PC-9 (cell line): ENCODE measurements around the gene PVALEF. TPM values are rescaled to one million over a fixed set of nuclear protein-coding genes. Genes with fewer than 3 reads are reported as not detected.

ENCODE experiments used
- BruUV-seq: library from RNA; stranded (reverse); fragments of 400-500 nt; replicated peaks from 2 replicates; lab custom pipeline; 2021; lab: Mats Ljungman, UMichigan
- CTCF ChIA-PET: fragments of 300-600 bp; sonication (Branson Sonifier 250); formaldehyde crosslinking; loops from one replicate; lab custom pipeline; 2022; ENCODE audit warnings: antibody characterized with exemption; lab: Charles Lee
- POLR2A ChIA-PET: fragments of 300-600 bp; sonication (Branson Sonifier 250); formaldehyde crosslinking; loops from one replicate; lab custom pipeline; 2022; ENCODE audit warnings: antibody characterized with exemption; ENCODE audit not compliant: unreplicated experiment; lab: Charles Lee
- DNase-seq, 2 experiments: peaks; one replicate each; pipeline versions ENCODE4 v3.0.0 to v3.0.0-alpha.2; 2015 to 2022; ENCODE audit warnings: mixed read lengths in 1 of 2
- H2AFZ ChIP-seq: fragments of 200-600 bp; sonication (generic); 2 replicates; pipeline ENCODE4 v1.8.1; 2017; ENCODE audit warnings: antibody characterized with exemption
- H3F3A ChIP-seq: fragments of 200-600 bp; sonication (generic); 2 replicates; pipeline ENCODE4 v1.8.1; 2017; ENCODE audit warnings: antibody characterized with exemption, mild to moderate bottlenecking, low read depth; ENCODE audit not compliant: insufficient read depth
- H3K27ac ChIP-seq: fragments of 200-600 bp; sonication (generic); 2 replicates; pipeline ENCODE4 v1.6.1; 2016; ENCODE audit warnings: mixed run types
- H3K27me3 ChIP-seq: fragments of 200-600 bp; sonication (generic); 2 replicates; pipeline ENCODE4 v1.6.1; 2016; ENCODE audit warnings: low read depth, mixed run types; ENCODE audit not compliant: insufficient read depth
- H3K36me3 ChIP-seq: fragments of 200-600 bp; sonication (generic); 2 replicates; pipeline ENCODE4 v1.6.1; 2016; ENCODE audit warnings: low read depth, mixed run types
- H3K4me1 ChIP-seq: fragments of 200-600 bp; sonication (generic); replicated peaks from 2 replicates; pipeline ENCODE4 v1.6.1; 2016; ENCODE audit warnings: mixed run types; ENCODE audit not compliant: insufficient read depth
- H3K4me2 ChIP-seq: fragments of 200-600 bp; sonication (generic); 2 replicates; pipeline ENCODE4 v1.6.1; 2017; ENCODE audit warnings: mixed run types
- H3K4me3 ChIP-seq: fragments of 200-600 bp; sonication (generic); 2 replicates; pipeline ENCODE4 v1.6.1; 2016; ENCODE audit warnings: mixed run types
- H3K79me2 ChIP-seq: fragments of 200-600 bp; sonication (generic); 2 replicates; pipeline ENCODE4 v1.6.1; 2017; ENCODE audit warnings: low read depth, mixed run types
- H3K9me2 ChIP-seq: fragments of 200-600 bp; sonication (generic); 2 replicates; pipeline ENCODE4 v1.8.1; 2017; ENCODE audit warnings: mild to moderate bottlenecking; ENCODE audit not compliant: insufficient read depth
- H3K9me3 ChIP-seq: fragments of 200-600 bp; sonication (generic); 2 replicates; pipeline ENCODE4 v1.8.1; 2016; ENCODE audit warnings: low read depth; ENCODE audit not compliant: insufficient read depth
- H4K20me1 ChIP-seq: fragments of 200-600 bp; sonication (generic); 2 replicates; pipeline ENCODE4 v1.8.1; 2017; ENCODE audit not compliant: insufficient read depth
- EZH2 ChIP-seq: fragments of 200-600 bp; sonication (generic); IDR thresholded peaks from 2 replicates; pipeline ENCODE4 v1.8.0; 2017; ENCODE audit warnings: antibody characterized with exemption, low read depth
- intact Hi-C: fragments of 100-400 bp; cut with micrococcal nuclease; formaldehyde crosslinking; loops from one replicate; pipeline ENCODE4 v1.10.0; 2022; ENCODE audit not compliant: unreplicated experiment
- total RNA-seq: library from RNA; stranded (reverse); gene quantifications from 2 replicates; pipeline ENCODE4 v1.2.3, GENCODE V29; 2021
- TF ChIP-seq, protein P1 (sequence below): fragments of 200-600 bp; sonication (generic); conservative IDR thresholded peaks from 2 replicates; pipeline ENCODE4 v1.6.1; 2017; ENCODE audit warnings: mixed run types, antibody characterized with exemption, mild to moderate bottlenecking, moderate library complexity

The PVALEF gene
- total RNA-seq, 1 experiment from 2014 or later: not detected

DNA sequence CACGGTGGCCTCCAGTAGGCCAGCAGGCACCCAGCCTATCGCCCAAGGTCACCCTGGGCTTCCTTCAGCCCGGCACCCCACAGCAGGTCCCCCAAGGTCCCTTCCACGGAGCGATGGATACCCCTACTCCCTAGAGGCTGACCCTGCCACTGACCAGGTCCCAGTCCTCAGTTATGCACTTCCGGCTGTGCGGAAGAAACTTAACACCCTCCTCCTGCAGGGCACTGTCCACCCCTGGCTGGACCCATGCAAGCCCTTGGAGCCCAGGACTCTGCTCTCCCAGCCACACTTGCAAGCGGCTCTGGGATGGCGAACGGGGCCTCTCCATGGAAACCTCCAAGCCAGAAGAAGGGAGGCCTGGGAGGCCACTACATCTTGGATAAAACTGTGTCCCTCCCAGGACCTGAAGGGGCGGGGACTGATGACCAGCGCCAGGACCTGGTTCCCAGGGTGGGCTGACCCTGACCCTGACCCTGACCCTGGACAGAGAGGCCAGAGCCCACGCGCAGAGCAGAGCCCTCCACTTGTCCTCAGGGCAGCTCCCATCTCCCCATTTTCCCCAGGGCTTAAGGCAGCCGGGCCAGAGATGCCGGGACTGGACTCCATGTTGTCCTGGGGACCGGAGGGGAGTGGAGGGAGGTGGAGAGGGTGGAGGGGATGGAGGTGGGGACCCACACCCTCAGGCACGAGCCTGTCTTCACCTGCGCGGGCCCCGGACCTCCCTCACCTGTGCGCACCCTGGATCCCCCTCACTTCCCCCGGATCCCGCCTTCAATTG, 56.7 kb downstream of the PVALEF start:
- peak overlapping the region; percentile 81 for H3K4me3 ChIP-seq
- BruUV-seq: no TSS peak
- H3K27ac ChIP-seq: no peak overlapping the region
- no peaks in the 10 kb centered on the region for H3K36me3 ChIP-seq
- ChIA-PET POLR2A (interaction anchor here (0.6 to 1.2 kb wide), 4 partner anchors 27 to 767 kb away, joined by 3 to 8 read pairs (median 5); partner anchors contain the start of gene BAHCC1), CTCF (no interaction called here)
- no peaks in the 10 kb centered on the region for H3K9me3 ChIP-seq
- peak overlapping the region; percentile 87 for H3K4me2 ChIP-seq
- H3K4me1 ChIP-seq: 0 out of 2 replicates have a peak, but pooled peaks cover 9% of the 10 kb centered on the region
- H2AFZ ChIP-seq: peak overlapping the region; percentile 75; the same call in 1 of the 2 replicates
- no peak for DNase-seq
- H4K20me1 ChIP-seq: no peaks in the 10 kb centered on the region
- H3K9me2 ChIP-seq: no peaks in the 10 kb centered on the region
- no peaks in the 10 kb centered on the region for H3K79me2 ChIP-seq
- no peaks in the 10 kb centered on the region for H3K27me3 ChIP-seq
- TF ChIP-seq EZH2: no peak
- TF ChIP-seq, protein P1, sequence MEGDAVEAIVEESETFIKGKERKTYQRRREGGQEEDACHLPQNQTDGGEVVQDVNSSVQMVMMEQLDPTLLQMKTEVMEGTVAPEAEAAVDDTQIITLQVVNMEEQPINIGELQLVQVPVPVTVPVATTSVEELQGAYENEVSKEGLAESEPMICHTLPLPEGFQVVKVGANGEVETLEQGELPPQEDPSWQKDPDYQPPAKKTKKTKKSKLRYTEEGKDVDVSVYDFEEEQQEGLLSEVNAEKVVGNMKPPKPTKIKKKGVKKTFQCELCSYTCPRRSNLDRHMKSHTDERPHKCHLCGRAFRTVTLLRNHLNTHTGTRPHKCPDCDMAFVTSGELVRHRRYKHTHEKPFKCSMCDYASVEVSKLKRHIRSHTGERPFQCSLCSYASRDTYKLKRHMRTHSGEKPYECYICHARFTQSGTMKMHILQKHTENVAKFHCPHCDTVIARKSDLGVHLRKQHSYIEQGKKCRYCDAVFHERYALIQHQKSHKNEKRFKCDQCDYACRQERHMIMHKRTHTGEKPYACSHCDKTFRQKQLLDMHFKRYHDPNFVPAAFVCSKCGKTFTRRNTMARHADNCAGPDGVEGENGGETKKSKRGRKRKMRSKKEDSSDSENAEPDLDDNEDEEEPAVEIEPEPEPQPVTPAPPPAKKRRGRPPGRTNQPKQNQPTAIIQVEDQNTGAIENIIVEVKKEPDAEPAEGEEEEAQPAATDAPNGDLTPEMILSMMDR: no peak
- intact Hi-C loops: loop anchor here (5.0 kb wide), 2 partner anchors 220 to 235 kb away; no protein-coding TSS in a partner anchor
- no peaks in the 10 kb centered on the region; the same call in 1 of the 2 replicates for H3F3A ChIP-seq

DNA sequence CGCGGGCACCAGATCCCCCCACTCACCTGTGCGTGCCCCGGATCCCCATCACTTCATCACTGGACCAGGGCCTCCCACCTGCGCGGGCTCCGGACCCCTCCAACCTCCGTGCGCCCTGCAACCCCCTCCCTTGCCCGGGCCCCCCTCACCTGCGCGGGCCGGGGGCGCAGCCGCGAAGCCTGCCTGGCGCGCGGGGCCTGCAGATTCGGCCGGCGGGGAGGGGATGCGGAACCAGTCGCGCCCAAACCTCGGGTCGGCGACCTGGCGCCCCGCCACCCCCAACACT, 57.3 kb downstream of the PVALEF start:
- H3K36me3 ChIP-seq: no peaks in the 10 kb centered on the region
- no peak for DNase-seq
- TF ChIP-seq, protein P1: no peak
- CTCF ChIA-PET: interaction anchor here (0.6 to 0.7 kb wide), 2 partner anchors 69 to 636 kb away, joined by 3 to 15 read pairs; no protein-coding TSS in a partner anchor
- no peaks in the 10 kb centered on the region for H4K20me1 ChIP-seq
- no peak overlapping the region for H3K27ac ChIP-seq
- BruUV-seq: no TSS peak
- peak overlapping the region; percentile 87 for H3K4me2 ChIP-seq
- no peaks in the 10 kb centered on the region for H3K9me3 ChIP-seq
- intact Hi-C loops: loop anchor here (5.0 kb wide), 2 partner anchors 220 to 235 kb away; no protein-coding TSS in a partner anchor
- peak overlapping the region; percentile 81 for H3K4me3 ChIP-seq
- no peaks in the 10 kb centered on the region for H3K79me2 ChIP-seq
- 0 out of 2 replicates have a peak, but pooled peaks cover 9% of the 10 kb centered on the region for H3K4me1 ChIP-seq
- no peaks in the 10 kb centered on the region for H3K9me2 ChIP-seq
- POLR2A ChIA-PET: interaction anchor here (0.6 to 1.2 kb wide), 5 partner anchors 16 to 768 kb away, joined by 3 to 8 read pairs (median 4); partner anchors contain the start of gene BAHCC1
- no peaks in the 10 kb centered on the region; the same call in 1 of the 2 replicates for H3F3A ChIP-seq
- H3K27me3 ChIP-seq: no peaks in the 10 kb centered on the region
- H2AFZ ChIP-seq: peak overlapping the region; percentile 75; the same call in 1 of the 2 replicates

DNA sequence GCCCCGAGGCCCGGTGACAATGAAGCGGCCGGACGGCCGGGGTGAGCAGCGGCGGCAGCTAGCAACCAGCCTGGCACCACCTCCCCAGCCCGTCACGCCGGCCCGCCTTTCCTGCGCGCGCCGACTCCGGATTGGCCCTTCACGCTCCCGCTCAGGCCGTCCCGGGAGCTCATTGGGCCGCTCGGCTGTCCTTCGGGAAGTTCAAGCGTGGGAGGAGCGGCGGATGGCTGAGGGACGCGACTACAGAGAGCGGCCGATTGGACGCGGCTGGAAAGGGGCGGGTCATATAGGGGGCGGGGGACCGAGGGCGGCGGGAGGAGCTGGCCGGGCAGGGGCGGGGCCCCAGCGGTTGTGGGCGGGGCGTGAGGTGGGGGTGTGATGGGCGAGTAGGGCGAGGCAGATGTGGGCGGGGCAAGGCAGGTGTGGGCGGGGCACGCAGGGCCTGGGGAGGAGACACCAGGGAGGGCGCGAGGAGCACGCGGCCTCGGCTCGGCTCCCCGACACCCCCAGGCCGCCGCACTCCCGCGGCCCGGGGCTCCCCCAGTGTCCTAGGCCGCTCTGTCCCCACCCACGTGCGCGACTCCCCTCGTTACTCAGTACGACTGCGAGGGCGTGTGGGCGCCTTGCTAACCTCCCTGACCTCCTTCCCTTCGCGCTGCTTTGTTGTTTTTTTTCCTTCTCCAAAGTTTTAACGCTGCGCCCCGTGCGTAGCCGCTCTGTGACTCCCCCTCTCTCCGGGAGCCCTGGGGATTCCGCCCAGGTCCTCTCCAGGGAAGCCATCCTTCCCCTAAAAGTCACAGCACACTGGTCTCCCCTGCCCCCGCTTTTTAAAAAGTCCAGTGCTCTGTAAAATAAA, 57.8 kb downstream of the PVALEF start, which contains the start of gene CEP131:
TSS of gene CEP131 (minus strand) at position 60 of the 856 bp plus-strand sequence. CDS start 2,909 bp downstream, outside the sequence.
- Histone ChIP-seq H2AFZ (peak within 1 kb of the TSS; percentile 86), H3K4me3 (peak within 1 kb of the TSS; percentile 81), H3K4me2 (peak within 1 kb of the TSS; percentile 87), H3K27ac (no peak within 1 kb of the TSS), H3K4me1 (0 out of 2 replicates have a peak, but pooled peaks cover 9% of the 10 kb centered on the region), H3K9me2 (no peaks in the 10 kb centered on the region), H3K79me2 (no peaks in the 10 kb centered on the region), H4K20me1 (no peaks in the 10 kb centered on the region), H3K36me3 (no peaks in the 10 kb centered on the region), H3K27me3 (no peaks in the 10 kb centered on the region), H3F3A (no peaks in the 10 kb centered on the region; the same call in 1 of the 2 replicates), H3K9me3 (no peaks in the 10 kb centered on the region)
- peak; percentile 87 to 100 for DNase-seq
- intact Hi-C loops: loop anchor here (5.0 kb wide), 2 partner anchors 221 to 236 kb away; no protein-coding TSS in a partner anchor
- BruUV-seq: no TSS peak
- no peak for TF ChIP-seq EZH2
- TF ChIP-seq, protein P1: no peak
- ChIA-PET POLR2A (interaction anchor here (0.6 to 1.2 kb wide), 7 partner anchors 15 to 769 kb away, joined by 3 to 8 read pairs (median 5); partner anchors contain the start of genes BAHCC1 and CHMP6), CTCF (interaction anchor here (0.5 to 0.7 kb wide), 5 partner anchors 69 to 635 kb away, joined by 3 to 15 read pairs (median 3); no protein-coding TSS in a partner anchor)
